WERI-Rb-1 (cell line): ENCODE results near the gene SMPD2.

Source experiments
- DNase-seq: peaks from one replicate; pipeline ENCODE4 v3.0.0-alpha.2; 2020
- H3K27ac ChIP-seq: fragments of 250-450 bp; sonication (Bioruptor Pico); 2 replicates; pipeline ENCODE4 v1.5.1; 2020; ENCODE audit warnings: mild to moderate bottlenecking, moderate library complexity
- H3K27me3 ChIP-seq: fragments of 250-450 bp; sonication (Bioruptor Pico); 2 replicates; pipeline ENCODE4 v1.5.1; 2021; ENCODE audit warnings: mild to moderate bottlenecking, low read depth, moderate library complexity; ENCODE audit not compliant: insufficient read depth, severe bottlenecking
- H3K36me3 ChIP-seq: fragments of 250-450 bp; sonication (Bioruptor Pico); 2 replicates; pipeline ENCODE4 v1.5.1; 2020; ENCODE audit warnings: mild to moderate bottlenecking, moderate library complexity
- H3K4me3 ChIP-seq: 2 replicates; pipeline ENCODE4 v1.5.1; 2011; ENCODE audit warnings: low read depth, mild to moderate bottlenecking, control low read depth, low read length
- H3K9me3 ChIP-seq: fragments of 250-450 bp; sonication (Bioruptor Pico); 2 replicates; pipeline ENCODE4 v1.5.1; 2021; ENCODE audit warnings: mild to moderate bottlenecking, moderate library complexity; ENCODE audit not compliant: severe bottlenecking
- CTCF ChIP-seq: IDR thresholded peaks from 2 replicates; pipeline ENCODE4 v1.5.1; 2011; ENCODE audit warnings: low read depth, mild to moderate bottlenecking, control low read depth, inconsistent platforms, low read length

Gene SMPD2

GRCh38 chr6:109440331-109441068 lies at the start of gene SMPD2, which contains the start of gene PPIL6:
SMPD2 (plus strand) TSS chr6:109440724; CDS start chr6:109441122, 398 bp downstream.
PPIL6 (minus strand) TSS chr6:109440628; CDS start chr6:109440590, 38 bp downstream.
- peak within 1 kb of the TSS; percentile 72 for H3K4me3 ChIP-seq
- peak within 1 kb of the TSS; percentile 85 for H3K27ac ChIP-seq
- H3K27me3 ChIP-seq: no peaks in the 10 kb centered on the region
- DNase-seq: peak; percentile 89
- peaks cover 36% of the 10 kb centered on the region for H3K36me3 ChIP-seq
- H3K9me3 ChIP-seq: no peaks in the 10 kb centered on the region
- TF ChIP-seq CTCF: peak; percentile 43

- no peak for TF ChIP-seq CTCF
- H3K36me3 ChIP-seq: no peaks in the 10 kb centered on the region
- H3K4me3 ChIP-seq: no peak overlapping the region
- no peaks in the 10 kb centered on the region for H3K9me3 ChIP-seq
- H3K27ac ChIP-seq: no peak overlapping the region
- no peaks in the 10 kb centered on the region for H3K27me3 ChIP-seq
- no peak for DNase-seq
Observed at GRCh38 chr6:109393157-109393885, 47.2 kb upstream of the SMPD2 start.

GRCh38 chr6:109393886-109394281 lies 46.6 kb upstream of the SMPD2 start:
- TF ChIP-seq CTCF: no peak
- Histone ChIP-seq H3K27me3 (no peaks in the 10 kb centered on the region), H3K4me3 (no peak overlapping the region), H3K36me3 (no peaks in the 10 kb centered on the region), H3K9me3 (no peaks in the 10 kb centered on the region), H3K27ac (no peak overlapping the region)
- no peak for DNase-seq

- Histone ChIP-seq H3K9me3 (no peaks in the 10 kb centered on the region), H3K36me3 (no peaks in the 10 kb centered on the region), H3K27ac (no peak overlapping the region), H3K4me3 (no peak overlapping the region), H3K27me3 (no peaks in the 10 kb centered on the region)
- DNase-seq: no peak
- no peak for TF ChIP-seq CTCF
Observed at GRCh38 chr6:109396046-109396718, 44.3 kb upstream of the SMPD2 start.

- DNase-seq: no peak
- no peaks in the 10 kb centered on the region for H3K27me3 ChIP-seq
- TF ChIP-seq CTCF: no peak
- no peak overlapping the region for H3K4me3 ChIP-seq
- H3K36me3 ChIP-seq: no peaks in the 10 kb centered on the region
- H3K9me3 ChIP-seq: no peaks in the 10 kb centered on the region
- H3K27ac ChIP-seq: no peak overlapping the region
Observed at GRCh38 chr6:109397020-109397419, 43.5 kb upstream of the SMPD2 start.
